K562 (cell line): ENCODE data around the gene ANO10. TPM values are rescaled to one million over a fixed set of nuclear protein-coding genes. Genes with fewer than 3 reads are reported as not detected.

Experiments
- E2F3 ChIP-seq: fragments of 250-450 bp; sonication (Bioruptor Pico); IDR thresholded peaks from 2 replicates; pipeline ENCODE4 v1.4.0; 2020; ENCODE audit warnings: mild to moderate bottlenecking
- POLR2H ChIP-seq: IDR thresholded peaks from 2 replicates; pipeline ENCODE4 v1.6.1; 2016; ENCODE audit warnings: missing genetic modification characterization, low read depth, mild to moderate bottlenecking, control low read depth, missing compliant biosample characterization, moderate library complexity
- STAT6 ChIP-seq: sonication (generic); formaldehyde crosslinking; IDR thresholded peaks from 2 replicates; pipeline ENCODE4 v1.8.1; 2023; ENCODE audit warnings: mild to moderate bottlenecking, missing genetic modification reagents
- TRIM28 ChIP-seq: fragments of 450-650 bp; IDR thresholded peaks from 2 replicates; pipeline ENCODE4 v1.6.1; 2017
- ZBTB49 ChIP-seq: sonication (generic); formaldehyde crosslinking; IDR thresholded peaks from 2 replicates; pipeline ENCODE4 v1.8.0; 2022; ENCODE audit warnings: missing genetic modification reagents, mild to moderate bottlenecking, borderline replicate concordance
- ZFP30 ChIP-seq: fragments of 250-450 bp; sonication (Bioruptor Pico); IDR thresholded peaks from 2 replicates; pipeline ENCODE4 v1.8.0; 2022; ENCODE audit warnings: moderate library complexity, mild to moderate bottlenecking, inconsistent platforms, borderline replicate concordance
- ZNF639 ChIP-seq, 2 experiments: fragments of 200-800 bp in 1 of 2; sonication (Bioruptor generic) in 1 of 2; sonication (generic) in 1 of 2; formaldehyde crosslinking in 1 of 2; IDR thresholded peaks in 1 of 2; conservative IDR thresholded peaks in 1 of 2; 2 replicates each; pipeline versions ENCODE4 v1.5.0 to v1.6.1; 2016 to 2020; ENCODE audit warnings: missing compliant biosample characterization in 1 of 2, missing genetic modification characterization in 1 of 2, missing genetic modification reagents in 1 of 2
- polyA plus RNA-seq, 8 experiments: library from polyadenylated mRNA; depleted of rRNA in 4 of 8; stranded (reverse) in 5 of 8; unstranded in 3 of 8; fragments of >200 nt; fragmentation: Nextera tagmentation in 2 of 8; fragmentation: Illumina TruSeq in 1 of 8; extraction: Ambion mirVana in 2 of 8; extraction: Trizol in 1 of 8; gene quantifications; 2 replicates each; pipeline versions ENCODE4 v1.2.1 to v1.2.3, GENCODE V29; 2011 to 2014; ENCODE audit warnings: inconsistent platforms in 1 of 8, missing spikeins in 1 of 8
- total RNA-seq, 7 experiments: library from RNA; depleted of rRNA in 6 of 7; stranded (reverse); fragments of >200 nt in 6 of 7; fragmentation: Illumina TruSeq in 2 of 7; extraction: Trizol in 2 of 7; gene quantifications; 2 replicates each; pipeline versions ENCODE4 v1.2.1 to v1.2.3, GENCODE V29; 2011 to 2021; ENCODE audit warnings: low replicate concordance in 1 of 7

The ANO10 gene
- total and polyA plus RNA-seq, 9 of the 15 experiments (the other 6 are each of a cell fraction or from before 2014, with no cell fraction given): 6.4 to 46.0 (median 32.3) TPM

GRCh38 chr3:43499256-43499655, 122.6 kb downstream of the ANO10 start (continued):
- TF ChIP-seq ZNF639 (CRISPR knock-in tag; conservative IDR thresholded peaks at IDR 0.05 in 1 of 2, IDR thresholded peaks at IDR 0.05 in 1 of 2) (no peak), STAT6 (CRISPR knock-in tag) (no peak), TRIM28 (no peak), E2F3 (CRISPR knock-in tag) (no peak), ZFP30 (no peak), ZBTB49 (CRISPR knock-in tag) (no peak), POLR2H (no peak)
